ENCODE results near the gene TSEN2. TPM values are rescaled to one million over a fixed set of nuclear protein-coding genes. Genes with fewer than 3 reads are reported as not detected.

TSEN2 gene
- total and polyA plus RNA-seq, 10 of the 15 experiments (the other 5 are each of a cell fraction or from before 2014, with no cell fraction given) = 17.7 to 32.3 (median 24.3) TPM

DNA sequence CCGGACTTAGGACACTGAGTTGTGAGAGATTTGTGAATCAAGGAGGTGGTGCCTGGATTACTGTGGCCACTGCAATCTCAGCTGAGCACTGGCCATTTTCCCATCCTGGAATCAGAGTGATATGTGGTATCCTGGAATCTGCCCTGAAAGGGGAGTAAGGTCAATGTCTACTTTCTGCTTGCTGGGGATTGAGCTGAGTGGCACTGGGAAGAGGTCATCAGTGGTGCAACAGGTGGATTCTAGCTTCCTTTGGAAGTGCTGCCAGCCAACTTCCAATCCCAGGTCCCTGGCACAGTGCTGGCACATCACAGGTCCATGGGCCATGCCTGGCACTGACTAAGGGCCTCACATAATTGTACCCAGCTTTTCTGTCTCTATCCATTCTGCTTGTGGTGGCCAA lies 20.6 kb upstream of the TSEN2 start:
- in situ Hi-C loops (cut with MboI) (no loop called here), intact Hi-C loops (cut with micrococcal nuclease; ENCODE audit: unreplicated experiment) (no loop called here)
- Histone ChIP-seq H3K9ac (ENCODE audit: control insufficient read depth, insufficient read depth, low read length) (no peak overlapping the region), H3K4me2 (ENCODE audit: control insufficient read depth, insufficient read depth) (no peak overlapping the region), H3K9me3 (replicated peaks; ENCODE audit: control insufficient read depth, insufficient read depth, low read length) (no peaks in the 10 kb centered on the region), H3K4me1 (ENCODE audit: control insufficient read depth, insufficient read depth, low read length) (no peaks in the 10 kb centered on the region), H4K20me1 (ENCODE audit: control insufficient read depth, insufficient read depth) (no peaks in the 10 kb centered on the region), H3K27me3 (replicated peaks in 1 of 2; ENCODE audit: control insufficient read depth in 2 of 2, insufficient read depth in 2 of 2, low read length in 1 of 2) (no peaks in the 10 kb centered on the region; a peak in 2 of 4 replicates), H3K27ac (ENCODE audit: control insufficient read depth, insufficient read depth) (no peak overlapping the region), H3K4me3 (no peak overlapping the region), H3K79me2 (ENCODE audit: control insufficient read depth, insufficient read depth, low read length) (no peaks in the 10 kb centered on the region), H3K36me3 (ENCODE audit: control insufficient read depth in 2 of 2, insufficient read depth in 2 of 2, low read length in 1 of 2) (no peaks in the 10 kb centered on the region), H2AFZ (ENCODE audit: control insufficient read depth, low read depth, low read length) (no peak overlapping the region)
- DNase-seq (ENCODE audit: low read depth, low spot score) (no peak), ATAC-seq (no peak), FAIRE-seq (no peak)
- CTCF ChIA-PET = interaction anchor here (0.9 to 1.2 kb wide), 2 partner anchors 16 to 331 kb away, joined by 3 to 4 read pairs; no protein-coding TSS in a partner anchor
- BruUV-seq (replicated peaks) = no TSS peak
- RAD21 ChIA-PET (ENCODE audit: unreplicated experiment) = no interaction called here
- TF ChIP-seq MEF2B (IDR thresholded peaks at IDR 0.05; ENCODE audit: partially characterized antibody, poor library complexity, severe bottlenecking) = no peak
- TF ChIP-seq, protein P1, sequence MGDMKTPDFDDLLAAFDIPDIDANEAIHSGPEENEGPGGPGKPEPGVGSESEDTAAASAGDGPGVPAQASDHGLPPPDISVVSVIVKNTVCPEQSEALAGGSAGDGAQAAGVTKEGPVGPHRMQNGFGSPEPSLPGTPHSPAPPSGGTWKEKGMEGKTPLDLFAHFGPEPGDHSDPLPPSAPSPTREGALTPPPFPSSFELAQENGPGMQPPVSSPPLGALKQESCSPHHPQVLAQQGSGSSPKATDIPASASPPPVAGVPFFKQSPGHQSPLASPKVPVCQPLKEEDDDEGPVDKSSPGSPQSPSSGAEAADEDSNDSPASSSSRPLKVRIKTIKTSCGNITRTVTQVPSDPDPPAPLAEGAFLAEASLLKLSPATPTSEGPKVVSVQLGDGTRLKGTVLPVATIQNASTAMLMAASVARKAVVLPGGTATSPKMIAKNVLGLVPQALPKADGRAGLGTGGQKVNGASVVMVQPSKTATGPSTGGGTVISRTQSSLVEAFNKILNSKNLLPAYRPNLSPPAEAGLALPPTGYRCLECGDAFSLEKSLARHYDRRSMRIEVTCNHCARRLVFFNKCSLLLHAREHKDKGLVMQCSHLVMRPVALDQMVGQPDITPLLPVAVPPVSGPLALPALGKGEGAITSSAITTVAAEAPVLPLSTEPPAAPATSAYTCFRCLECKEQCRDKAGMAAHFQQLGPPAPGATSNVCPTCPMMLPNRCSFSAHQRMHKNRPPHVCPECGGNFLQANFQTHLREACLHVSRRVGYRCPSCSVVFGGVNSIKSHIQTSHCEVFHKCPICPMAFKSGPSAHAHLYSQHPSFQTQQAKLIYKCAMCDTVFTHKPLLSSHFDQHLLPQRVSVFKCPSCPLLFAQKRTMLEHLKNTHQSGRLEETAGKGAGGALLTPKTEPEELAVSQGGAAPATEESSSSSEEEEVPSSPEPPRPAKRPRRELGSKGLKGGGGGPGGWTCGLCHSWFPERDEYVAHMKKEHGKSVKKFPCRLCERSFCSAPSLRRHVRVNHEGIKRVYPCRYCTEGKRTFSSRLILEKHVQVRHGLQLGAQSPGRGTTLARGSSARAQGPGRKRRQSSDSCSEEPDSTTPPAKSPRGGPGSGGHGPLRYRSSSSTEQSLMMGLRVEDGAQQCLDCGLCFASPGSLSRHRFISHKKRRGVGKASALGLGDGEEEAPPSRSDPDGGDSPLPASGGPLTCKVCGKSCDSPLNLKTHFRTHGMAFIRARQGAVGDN (IDR thresholded peaks at IDR 0.05) = no peak
- 91% methylated on average over 1 of the region's 1 CpG for WGBS (ENCODE audit: insufficient coverage, insufficient replicate concordance, low lambda C conversion rate, missing lambda C conversion rate)
- SMC1A ChIA-PET (ENCODE audit: uncharacterized antibody, unreplicated experiment) = interaction anchor here (1.3 kb wide), 1 partner anchor 130 kb away, joined by 3 read pairs; no protein-coding TSS in a partner anchor
- POLR2A ChIA-PET = interaction anchor here (0.6 kb wide), 1 partner anchor 204 kb away, joined by 4 read pairs; no protein-coding TSS in a partner anchor

GRCh38 chr3:12464181-12464580 lies 20.1 kb upstream of the TSEN2 start:
- no peak overlapping the region for H2AFZ ChIP-seq (ENCODE audit: control insufficient read depth, low read depth, low read length)
- ChIA-PET CTCF (interaction anchor here (0.9 to 1.2 kb wide), 2 partner anchors 16 to 332 kb away, joined by 3 to 4 read pairs; no protein-coding TSS in a partner anchor), RAD21 (ENCODE audit: unreplicated experiment) (no interaction called here), SMC1A (ENCODE audit: uncharacterized antibody, unreplicated experiment) (interaction anchor here (1.3 kb wide), 1 partner anchor 131 kb away, joined by 3 read pairs; no protein-coding TSS in a partner anchor), POLR2A (interaction anchor here (0.6 kb wide), 1 partner anchor 204 kb away, joined by 4 read pairs; no protein-coding TSS in a partner anchor)
- no peak overlapping the region for H3K4me3 ChIP-seq
- DNase-seq (ENCODE audit: low read depth, low spot score) (no peak), ATAC-seq (no peak), FAIRE-seq (no peak)
- H3K4me1 ChIP-seq (ENCODE audit: control insufficient read depth, insufficient read depth, low read length) = no peaks in the 10 kb centered on the region
- no peak overlapping the region for H3K27ac ChIP-seq (ENCODE audit: control insufficient read depth, insufficient read depth)
- no peak overlapping the region for H3K4me2 ChIP-seq (ENCODE audit: control insufficient read depth, insufficient read depth)
- H4K20me1 ChIP-seq (ENCODE audit: control insufficient read depth, insufficient read depth) = no peaks in the 10 kb centered on the region
- in situ Hi-C loops (cut with MboI) (no loop called here), intact Hi-C loops (cut with micrococcal nuclease; ENCODE audit: unreplicated experiment) (no loop called here)
- H3K9ac ChIP-seq (ENCODE audit: control insufficient read depth, insufficient read depth, low read length) = no peak overlapping the region
- no peaks in the 10 kb centered on the region for H3K36me3 ChIP-seq (ENCODE audit: control insufficient read depth in 2 of 2, insufficient read depth in 2 of 2, low read length in 1 of 2)
- no peaks in the 10 kb centered on the region for H3K79me2 ChIP-seq (ENCODE audit: control insufficient read depth, insufficient read depth, low read length)
- H3K9me3 ChIP-seq (replicated peaks; ENCODE audit: control insufficient read depth, insufficient read depth, low read length) = no peaks in the 10 kb centered on the region
- H3K27me3 ChIP-seq (replicated peaks in 1 of 2; ENCODE audit: control insufficient read depth in 2 of 2, insufficient read depth in 2 of 2, low read length in 1 of 2) = no peaks in the 10 kb centered on the region; a peak in 2 of 4 replicates
- BruUV-seq (replicated peaks) = no TSS peak
- no peak for TF ChIP-seq RAD51 (IDR thresholded peaks at IDR 0.05)
- TF ChIP-seq, protein P2, sequence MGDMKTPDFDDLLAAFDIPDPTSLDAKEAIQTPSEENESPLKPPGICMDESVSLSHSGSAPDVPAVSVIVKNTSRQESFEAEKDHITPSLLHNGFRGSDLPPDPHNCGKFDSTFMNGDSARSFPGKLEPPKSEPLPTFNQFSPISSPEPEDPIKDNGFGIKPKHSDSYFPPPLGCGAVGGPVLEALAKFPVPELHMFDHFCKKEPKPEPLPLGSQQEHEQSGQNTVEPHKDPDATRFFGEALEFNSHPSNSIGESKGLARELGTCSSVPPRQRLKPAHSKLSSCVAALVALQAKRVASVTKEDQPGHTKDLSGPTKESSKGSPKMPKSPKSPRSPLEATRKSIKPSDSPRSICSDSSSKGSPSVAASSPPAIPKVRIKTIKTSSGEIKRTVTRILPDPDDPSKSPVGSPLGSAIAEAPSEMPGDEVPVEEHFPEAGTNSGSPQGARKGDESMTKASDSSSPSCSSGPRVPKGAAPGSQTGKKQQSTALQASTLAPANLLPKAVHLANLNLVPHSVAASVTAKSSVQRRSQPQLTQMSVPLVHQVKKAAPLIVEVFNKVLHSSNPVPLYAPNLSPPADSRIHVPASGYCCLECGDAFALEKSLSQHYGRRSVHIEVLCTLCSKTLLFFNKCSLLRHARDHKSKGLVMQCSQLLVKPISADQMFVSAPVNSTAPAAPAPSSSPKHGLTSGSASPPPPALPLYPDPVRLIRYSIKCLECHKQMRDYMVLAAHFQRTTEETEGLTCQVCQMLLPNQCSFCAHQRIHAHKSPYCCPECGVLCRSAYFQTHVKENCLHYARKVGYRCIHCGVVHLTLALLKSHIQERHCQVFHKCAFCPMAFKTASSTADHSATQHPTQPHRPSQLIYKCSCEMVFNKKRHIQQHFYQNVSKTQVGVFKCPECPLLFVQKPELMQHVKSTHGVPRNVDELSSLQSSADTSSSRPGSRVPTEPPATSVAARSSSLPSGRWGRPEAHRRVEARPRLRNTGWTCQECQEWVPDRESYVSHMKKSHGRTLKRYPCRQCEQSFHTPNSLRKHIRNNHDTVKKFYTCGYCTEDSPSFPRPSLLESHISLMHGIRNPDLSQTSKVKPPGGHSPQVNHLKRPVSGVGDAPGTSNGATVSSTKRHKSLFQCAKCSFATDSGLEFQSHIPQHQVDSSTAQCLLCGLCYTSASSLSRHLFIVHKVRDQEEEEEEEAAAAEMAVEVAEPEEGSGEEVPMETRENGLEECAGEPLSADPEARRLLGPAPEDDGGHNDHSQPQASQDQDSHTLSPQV (IDR thresholded peaks at IDR 0.05) = no peak
- TF ChIP-seq ZSCAN29 (IDR thresholded peaks at IDR 0.05) = no peak
- TF ChIP-seq HDGF (IDR thresholded peaks at IDR 0.05) = no peak
- no peak for TF ChIP-seq NR2F1 (conservative IDR thresholded peaks at IDR 0.05)
- no peak for TF ChIP-seq GABPA (IDR thresholded peaks at IDR 0.05; ENCODE audit: low read depth)
